ENCODE results near the gene TAOK1. TPM values are rescaled to one million over a fixed set of nuclear protein-coding genes. Genes with fewer than 3 reads are reported as not detected.
A peak's percentile ranks its signal among the peaks of the same experiment; 100 is the strongest.

The TAOK1 gene
- total and polyA plus RNA-seq, 2 experiments from 2014 or later, result 5.2 to 46.1 TPM

DNA sequence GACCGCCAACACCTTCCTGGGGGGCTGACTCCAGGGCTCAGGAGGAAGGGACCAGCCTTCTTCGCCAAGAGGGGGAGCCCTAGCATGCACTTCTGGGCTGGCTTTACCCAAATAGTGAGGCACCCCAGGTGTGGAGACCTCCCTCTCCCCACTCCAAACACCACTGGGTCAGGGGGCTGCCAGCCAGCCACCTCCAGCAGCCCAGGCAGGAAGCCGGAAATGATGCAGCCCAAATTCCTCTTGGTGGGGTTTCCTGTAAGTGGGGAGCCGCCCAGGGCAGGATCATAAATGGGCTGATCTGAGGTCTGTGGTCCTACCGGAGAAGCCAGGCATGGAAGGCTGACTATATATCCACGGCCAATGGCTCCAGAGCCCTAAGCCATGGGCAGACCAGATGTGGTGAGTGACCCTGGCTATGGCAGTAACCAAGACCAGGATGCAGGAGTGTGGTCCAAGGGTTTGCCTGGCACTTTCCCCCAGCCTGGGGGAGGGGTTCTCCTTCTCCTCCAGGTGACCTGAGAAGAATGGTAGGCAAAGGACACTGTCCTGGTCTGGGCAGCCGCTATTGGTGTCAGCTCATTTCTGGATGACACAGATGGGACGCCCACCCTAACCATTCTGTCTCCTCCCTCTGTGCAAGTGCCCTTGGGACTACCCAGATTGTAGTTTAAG, 195.1 kb downstream of the TAOK1 start:
- H4K20me1 ChIP-seq (ENCODE audit: insufficient read depth, poor library complexity, severe bottlenecking), result peaks cover 43% of the 10 kb centered on the region
- H2AFZ ChIP-seq, result no peak overlapping the region
- DNase-seq (ENCODE audit: low spot score), result no peak

DNA sequence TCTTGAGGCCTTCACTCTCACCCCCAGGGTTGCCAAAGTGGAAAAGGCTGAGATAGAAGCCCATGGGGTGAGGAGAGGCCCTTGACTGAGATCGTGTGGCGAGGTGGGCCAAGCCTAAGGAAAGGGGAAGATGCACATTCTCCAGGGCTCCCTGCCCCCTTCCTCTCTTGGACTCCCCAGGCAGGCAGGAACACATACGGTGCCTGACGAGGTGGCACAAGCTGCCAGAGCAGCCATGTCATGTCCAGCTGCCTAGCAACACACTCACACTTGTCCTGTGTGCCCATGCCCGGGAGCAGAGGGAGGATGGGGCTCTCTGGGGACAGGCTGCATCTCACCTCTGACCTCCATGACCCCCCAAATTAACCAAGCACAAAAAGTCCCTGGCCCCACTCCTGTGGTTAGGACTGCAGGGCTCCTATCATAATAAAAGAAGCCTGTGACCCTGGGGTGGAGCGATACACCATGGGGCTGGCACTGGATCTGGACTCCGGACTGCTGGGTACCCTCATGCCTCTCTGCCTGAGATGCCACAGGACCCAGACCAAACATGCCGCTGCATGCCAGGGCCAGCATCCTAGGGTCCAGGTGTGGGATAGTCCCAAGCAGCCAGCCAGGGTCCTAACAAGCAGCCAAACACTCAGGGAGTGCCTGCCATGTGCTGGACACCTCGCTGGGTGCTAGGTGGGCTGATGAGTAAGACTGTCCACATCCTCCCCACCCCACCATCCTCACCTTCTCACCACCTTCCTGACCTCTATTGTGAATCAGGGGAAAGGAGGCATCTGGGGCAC, 196.7 kb downstream of the TAOK1 start:
- Histone ChIP-seq H3K79me2 (peaks cover 55% of the 10 kb centered on the region), H2AFZ (no peak overlapping the region), H3K4me2 (no peak overlapping the region), H4K20me1 (ENCODE audit: insufficient read depth, poor library complexity, severe bottlenecking) (peaks cover 43% of the 10 kb centered on the region), H3K9me3 (ENCODE audit: low read depth) (no peaks in the 10 kb centered on the region), H3K27ac (no peak overlapping the region), H3K36me3 (replicated peaks; ENCODE audit: insufficient read depth, low read depth) (no peaks in the 10 kb centered on the region), H3K4me1 (ENCODE audit: insufficient read depth) (peaks cover 28% of the 10 kb centered on the region), H3K27me3 (no peaks in the 10 kb centered on the region), H3K9me2 (replicated peaks; ENCODE audit: insufficient read depth) (no peaks in the 10 kb centered on the region), H3K4me3 (no peak overlapping the region)
- no peak for DNase-seq (ENCODE audit: low spot score)
- 93% methylated on average over 9 of the region's 9 CpGs for WGBS (ENCODE audit: low lambda C conversion rate, missing lambda C conversion rate)
- TF ChIP-seq EZH2 (IDR thresholded peaks at IDR 0.05; ENCODE audit: borderline replicate concordance) (no peak), EZH2phosphoT487 (IDR thresholded peaks at IDR 0.05; ENCODE audit: low read depth, severe bottlenecking, unreplicated experiment) (no peak)
- TF ChIP-seq, protein P1, sequence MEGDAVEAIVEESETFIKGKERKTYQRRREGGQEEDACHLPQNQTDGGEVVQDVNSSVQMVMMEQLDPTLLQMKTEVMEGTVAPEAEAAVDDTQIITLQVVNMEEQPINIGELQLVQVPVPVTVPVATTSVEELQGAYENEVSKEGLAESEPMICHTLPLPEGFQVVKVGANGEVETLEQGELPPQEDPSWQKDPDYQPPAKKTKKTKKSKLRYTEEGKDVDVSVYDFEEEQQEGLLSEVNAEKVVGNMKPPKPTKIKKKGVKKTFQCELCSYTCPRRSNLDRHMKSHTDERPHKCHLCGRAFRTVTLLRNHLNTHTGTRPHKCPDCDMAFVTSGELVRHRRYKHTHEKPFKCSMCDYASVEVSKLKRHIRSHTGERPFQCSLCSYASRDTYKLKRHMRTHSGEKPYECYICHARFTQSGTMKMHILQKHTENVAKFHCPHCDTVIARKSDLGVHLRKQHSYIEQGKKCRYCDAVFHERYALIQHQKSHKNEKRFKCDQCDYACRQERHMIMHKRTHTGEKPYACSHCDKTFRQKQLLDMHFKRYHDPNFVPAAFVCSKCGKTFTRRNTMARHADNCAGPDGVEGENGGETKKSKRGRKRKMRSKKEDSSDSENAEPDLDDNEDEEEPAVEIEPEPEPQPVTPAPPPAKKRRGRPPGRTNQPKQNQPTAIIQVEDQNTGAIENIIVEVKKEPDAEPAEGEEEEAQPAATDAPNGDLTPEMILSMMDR (IDR thresholded peaks at IDR 0.05; ENCODE audit: poor library complexity), result no peak

More for the DNA sequence above, 195.1 kb downstream of the TAOK1 start:
- no peaks in the 10 kb centered on the region for H3K9me3 ChIP-seq (ENCODE audit: low read depth)
- H3K4me1 ChIP-seq (ENCODE audit: insufficient read depth), result peaks cover 15% of the 10 kb centered on the region
- no peak overlapping the region for H3K27ac ChIP-seq
- no peak overlapping the region for H3K4me3 ChIP-seq
- peaks cover 55% of the 10 kb centered on the region for H3K79me2 ChIP-seq
- H3K4me2 ChIP-seq, result no peak overlapping the region
- H3K36me3 ChIP-seq (replicated peaks; ENCODE audit: insufficient read depth, low read depth), result no peaks in the 10 kb centered on the region
- TF ChIP-seq, protein P1 (IDR thresholded peaks at IDR 0.05; ENCODE audit: poor library complexity), result no peak
- TF ChIP-seq EZH2 (IDR thresholded peaks at IDR 0.05; ENCODE audit: borderline replicate concordance) (no peak), EZH2phosphoT487 (IDR thresholded peaks at IDR 0.05; ENCODE audit: low read depth, severe bottlenecking, unreplicated experiment) (no peak)
- no peaks in the 10 kb centered on the region for H3K9me2 ChIP-seq (replicated peaks; ENCODE audit: insufficient read depth)
- H3K27me3 ChIP-seq, result no peaks in the 10 kb centered on the region
- 83% methylated on average over 8 of the region's 8 CpGs for WGBS (ENCODE audit: low lambda C conversion rate, missing lambda C conversion rate)

DNA sequence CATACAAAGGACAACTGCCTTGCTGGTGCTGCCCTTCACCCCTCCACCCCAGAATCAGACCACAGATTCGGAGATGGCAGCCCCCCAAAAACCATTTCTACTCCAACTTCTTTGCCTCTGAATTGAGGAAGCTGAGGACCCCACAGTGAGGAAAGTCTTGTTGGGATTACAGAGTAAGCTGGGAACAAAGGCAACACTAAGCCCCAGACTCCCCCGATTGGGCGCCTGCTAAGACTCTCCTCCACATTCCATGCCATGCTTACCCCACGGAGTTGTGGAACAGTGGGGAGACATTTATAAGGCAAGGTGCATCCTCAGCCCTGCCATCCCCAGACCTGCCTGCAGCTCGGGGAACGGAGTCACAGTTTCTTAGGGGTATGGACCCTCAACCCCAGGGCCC, 197.4 kb downstream of the TAOK1 start:
- H3K9me3 ChIP-seq (ENCODE audit: low read depth), result no peaks in the 10 kb centered on the region
- peak overlapping the region; percentile 93 for H3K4me2 ChIP-seq
- no peaks in the 10 kb centered on the region for H3K36me3 ChIP-seq (replicated peaks; ENCODE audit: insufficient read depth, low read depth)
- no peak overlapping the region for H2AFZ ChIP-seq
- H3K4me1 ChIP-seq (ENCODE audit: insufficient read depth), result peaks cover 33% of the 10 kb centered on the region
- no peaks in the 10 kb centered on the region for H3K27me3 ChIP-seq
- no peak overlapping the region for H3K4me3 ChIP-seq
- H4K20me1 ChIP-seq (ENCODE audit: insufficient read depth, poor library complexity, severe bottlenecking), result peaks cover 43% of the 10 kb centered on the region
- no peaks in the 10 kb centered on the region for H3K9me2 ChIP-seq (replicated peaks; ENCODE audit: insufficient read depth)
- no peak overlapping the region for H3K27ac ChIP-seq
- TF ChIP-seq, protein P1 (IDR thresholded peaks at IDR 0.05; ENCODE audit: poor library complexity), result no peak
- no peak for TF ChIP-seq EZH2 (IDR thresholded peaks at IDR 0.05; ENCODE audit: borderline replicate concordance)
- 88% methylated on average over 6 of the region's 6 CpGs for WGBS (ENCODE audit: low lambda C conversion rate, missing lambda C conversion rate)
- no peak for DNase-seq (ENCODE audit: low spot score)
- H3K79me2 ChIP-seq, result peaks cover 55% of the 10 kb centered on the region

Measured in hepatocyte (in vitro differentiated cells).